ENCODE results near the gene NHP2. TPM values are rescaled to one million over a fixed set of nuclear protein-coding genes. Genes with fewer than 3 reads are reported as not detected.

NHP2 gene
- total RNA-seq, 1 experiment from 2014 or later: 221 TPM

GRCh38 chr5:178103612-178104011 is 50.1 kb downstream of the NHP2 start:
- Histone ChIP-seq H3K27me3 (ENCODE audit: insufficient read depth, low read depth) (no peaks in the 10 kb centered on the region), H3K9me2 (ENCODE audit: insufficient read depth) (no peaks in the 10 kb centered on the region), H3K79me2 (ENCODE audit: low read depth) (no peaks in the 10 kb centered on the region), H3K4me3 (no peak overlapping the region), H3K9me3 (ENCODE audit: insufficient read depth, low read depth) (no peaks in the 10 kb centered on the region), H3K36me3 (ENCODE audit: low read depth) (no peaks in the 10 kb centered on the region), H4K20me1 (ENCODE audit: insufficient read depth) (no peaks in the 10 kb centered on the region), H2AFZ (no peak overlapping the region), H3K4me2 (0 out of 2 replicates have a peak overlapping the region, but pooled peaks have one; percentile 40), H3K4me1 (replicated peaks; ENCODE audit: insufficient read depth) (peaks cover 51% of the 10 kb centered on the region), H3F3A (ENCODE audit: insufficient read depth, low read depth) (peaks cover 29% of the 10 kb centered on the region), H3K27ac (no peak overlapping the region)
- no peak for TF ChIP-seq CTCF (conservative IDR thresholded peaks at IDR 0.05)
- no peak for TF ChIP-seq EZH2 (IDR thresholded peaks at IDR 0.05; ENCODE audit: low read depth)
- BruUV-seq (replicated peaks): no TSS peak
- ChIA-PET CTCF (no interaction called here), POLR2A (ENCODE audit: unreplicated experiment) (no interaction called here)
- DNase-seq: no peak
- intact Hi-C loops (cut with micrococcal nuclease; ENCODE audit: unreplicated experiment): no loop called here

Other genes with a start within 250 kb of the NHP2 start
- not detected in 2 replicates for gene PROP1, start 157.6 kb downstream of the NHP2 start, total RNA-seq (2021)
- gene N4BP3, start 40.4 kb downstream of the NHP2 start, total RNA-seq (2021): 0.81 and 1.1 TPM in 2 replicates
- 30.3 and 35.1 TPM in 2 replicates for gene RMND5B, start 22.9 kb downstream of the NHP2 start, total RNA-seq (2021)
- gene GMCL2, start 33.5 kb upstream of the NHP2 start, total RNA-seq (2021): not detected in 2 replicates
- gene HNRNPAB, start 50.6 kb upstream of the NHP2 start, total RNA-seq (2021): 171 and 193 TPM in 2 replicates
- gene PHYKPL, start 78.9 kb upstream of the NHP2 start, total RNA-seq (2021): 61.3 and 73.7 TPM in 2 replicates